NK-92 treated with Interleukin-12 subunit alpha and Interleukin-12 subunit beta, amount 100 ng/mL, for 24 hours (cell line): ENCODE data around the gene DLL1.
"Not testable (repeated sequence)": the region's sequence is repeated elsewhere in the genome, so short reads cannot be mapped to it uniquely, and the experiment has no call there.

ENCODE experiments used
- DNase-seq: peaks from one replicate; lab custom pipeline; 2025; lab: John Stamatoyannopoulos, UW

DLL1 gene, protein sequence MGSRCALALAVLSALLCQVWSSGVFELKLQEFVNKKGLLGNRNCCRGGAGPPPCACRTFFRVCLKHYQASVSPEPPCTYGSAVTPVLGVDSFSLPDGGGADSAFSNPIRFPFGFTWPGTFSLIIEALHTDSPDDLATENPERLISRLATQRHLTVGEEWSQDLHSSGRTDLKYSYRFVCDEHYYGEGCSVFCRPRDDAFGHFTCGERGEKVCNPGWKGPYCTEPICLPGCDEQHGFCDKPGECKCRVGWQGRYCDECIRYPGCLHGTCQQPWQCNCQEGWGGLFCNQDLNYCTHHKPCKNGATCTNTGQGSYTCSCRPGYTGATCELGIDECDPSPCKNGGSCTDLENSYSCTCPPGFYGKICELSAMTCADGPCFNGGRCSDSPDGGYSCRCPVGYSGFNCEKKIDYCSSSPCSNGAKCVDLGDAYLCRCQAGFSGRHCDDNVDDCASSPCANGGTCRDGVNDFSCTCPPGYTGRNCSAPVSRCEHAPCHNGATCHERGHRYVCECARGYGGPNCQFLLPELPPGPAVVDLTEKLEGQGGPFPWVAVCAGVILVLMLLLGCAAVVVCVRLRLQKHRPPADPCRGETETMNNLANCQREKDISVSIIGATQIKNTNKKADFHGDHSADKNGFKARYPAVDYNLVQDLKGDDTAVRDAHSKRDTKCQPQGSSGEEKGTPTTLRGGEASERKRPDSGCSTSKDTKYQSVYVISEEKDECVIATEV

DNA sequence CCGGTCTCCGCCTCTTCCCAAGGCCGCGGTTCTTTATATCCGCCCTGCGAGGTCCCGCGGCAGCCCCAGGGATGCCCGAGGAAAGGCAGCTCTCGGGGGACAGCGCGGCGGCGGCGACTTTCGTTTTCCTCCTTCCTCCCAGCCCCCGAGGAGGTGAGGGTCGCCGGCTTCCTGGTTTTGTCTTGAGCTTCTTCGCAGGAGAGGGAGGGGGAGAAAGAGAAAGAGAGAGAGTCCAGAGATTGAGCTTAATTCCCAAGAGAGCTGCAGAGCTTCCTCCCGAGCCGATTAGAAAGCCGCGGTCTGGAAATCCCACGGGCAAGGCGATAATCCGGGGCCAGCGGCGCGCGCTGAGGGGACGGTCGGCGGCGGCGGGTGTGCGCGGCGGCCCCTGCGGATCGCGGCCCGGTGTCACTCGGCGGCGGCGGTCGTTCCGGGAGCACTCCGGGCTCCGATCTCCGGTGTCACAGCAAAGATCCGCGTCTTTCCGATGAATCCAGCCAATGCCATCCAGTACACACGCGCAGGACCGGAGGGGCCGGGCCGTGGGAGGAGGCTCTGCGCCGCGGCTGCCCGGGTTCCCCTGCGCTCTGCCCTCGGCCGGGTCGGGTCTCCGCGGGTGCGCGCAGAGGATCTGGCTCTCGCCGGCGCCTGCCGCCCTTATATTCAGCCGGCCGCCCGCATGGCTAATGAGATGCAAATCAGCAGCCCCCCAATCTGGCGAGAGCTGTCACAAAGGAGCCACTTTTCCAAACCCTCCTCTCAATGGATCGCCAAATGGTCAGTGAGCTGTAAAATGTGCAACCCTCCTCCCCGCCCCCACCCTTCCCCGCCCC is at the start of gene DLL1:
DLL1 (minus strand) TSS at position 783 of the 833 bp plus-strand sequence. CDS start 939 bp downstream, outside the sequence.
- no peak for DNase-seq

DNA sequence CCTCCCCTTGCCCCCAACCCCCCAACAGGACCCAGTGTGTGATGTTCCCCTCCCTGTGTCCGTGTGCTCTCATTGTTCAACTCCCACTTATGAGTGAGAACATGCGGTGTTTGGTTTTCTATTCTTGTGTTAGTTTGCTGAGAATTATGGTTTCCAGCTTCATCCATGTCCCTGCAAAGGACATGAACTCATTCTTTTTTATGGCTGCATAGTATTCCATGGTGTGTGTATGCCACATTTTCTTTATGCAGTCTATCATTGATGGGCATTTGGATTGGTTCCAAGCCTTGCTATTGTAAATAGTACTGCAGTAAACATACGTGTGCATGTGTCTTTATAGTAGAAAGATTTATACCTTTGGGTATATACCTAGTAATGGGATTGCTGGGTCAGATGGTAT is 44.3 kb upstream of the DLL1 start:
- not testable (repeated sequence) for DNase-seq

DNA sequence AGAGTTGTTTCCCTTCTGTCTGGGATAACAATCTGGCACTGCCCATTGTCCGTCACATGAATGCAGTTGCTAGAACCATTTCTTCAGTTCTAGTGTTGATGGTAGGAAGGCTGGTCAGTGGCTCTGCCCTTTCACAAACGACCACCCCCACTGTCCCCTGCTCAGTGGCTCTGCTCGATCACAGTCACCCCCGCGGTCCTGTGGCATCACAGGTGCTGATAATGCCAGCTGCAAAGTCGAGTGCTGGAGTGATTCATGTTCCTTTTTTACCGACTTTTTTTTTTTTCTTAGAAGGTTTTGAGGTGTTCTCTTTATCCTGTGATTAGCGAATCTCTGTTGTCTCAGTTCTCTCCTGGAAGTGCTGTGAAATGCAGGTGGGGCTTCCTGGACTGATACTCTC is 38.4 kb upstream of the DLL1 start:
- DNase-seq, result no peak

DNA sequence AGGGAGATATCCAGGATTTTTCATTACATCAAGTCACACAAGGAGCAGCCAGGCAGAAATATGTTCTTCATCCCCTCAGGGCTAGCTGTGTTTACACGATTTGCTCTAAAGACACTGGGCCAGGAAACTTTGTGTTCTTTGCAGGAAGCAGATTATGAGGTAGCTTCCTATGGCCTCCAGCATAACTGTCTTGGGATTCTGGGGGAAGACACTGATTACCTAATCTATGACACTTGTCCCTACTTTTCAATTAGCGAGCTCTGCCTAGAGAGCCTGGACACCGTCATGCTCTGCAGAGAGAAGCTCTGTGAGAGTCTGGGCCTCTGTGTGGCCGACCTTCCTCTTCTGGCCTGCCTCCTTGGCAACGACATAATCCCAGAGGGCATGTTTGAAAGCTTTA is 26.8 kb upstream of the DLL1 start:
- DNase-seq, result no peak

DNA sequence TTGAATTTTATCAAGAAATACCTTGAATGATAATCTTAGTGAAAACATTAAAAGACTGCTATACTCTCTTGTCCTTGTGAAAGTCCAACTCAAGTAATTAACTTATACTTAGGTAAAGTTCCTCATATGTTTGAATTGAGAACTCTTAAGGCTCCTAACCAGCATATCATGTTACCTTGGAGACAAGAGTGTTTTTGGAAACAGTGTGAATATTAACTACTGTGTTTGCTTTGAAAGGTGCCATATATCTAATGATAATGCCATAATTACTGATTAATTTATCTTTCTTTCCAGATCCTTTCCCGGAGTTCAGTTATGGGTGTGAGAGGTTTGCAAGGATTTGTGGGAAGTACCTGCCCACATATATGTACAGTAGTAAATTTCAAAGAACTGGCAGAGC is 26.2 kb upstream of the DLL1 start:
- no peak for DNase-seq

DNA sequence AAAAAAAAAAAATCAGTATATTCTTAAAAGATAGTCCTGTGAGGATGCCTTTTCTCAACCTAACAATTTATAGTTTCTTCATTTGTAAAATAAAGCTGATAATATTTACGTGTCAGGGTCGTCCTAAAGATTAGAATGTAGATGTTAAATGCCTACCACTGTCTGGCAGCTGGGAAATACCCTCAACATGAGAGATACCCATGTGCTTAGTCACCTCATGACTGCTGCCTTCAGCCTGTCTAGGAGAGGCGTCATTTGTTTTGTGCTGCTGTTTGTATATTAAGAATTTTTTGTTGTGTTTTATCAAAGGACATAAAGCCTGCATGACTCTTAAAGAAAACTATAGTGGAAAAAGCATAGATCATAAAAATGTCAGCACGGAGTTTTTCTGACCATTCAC is 25.2 kb upstream of the DLL1 start:
- DNase-seq, result no peak

DNA sequence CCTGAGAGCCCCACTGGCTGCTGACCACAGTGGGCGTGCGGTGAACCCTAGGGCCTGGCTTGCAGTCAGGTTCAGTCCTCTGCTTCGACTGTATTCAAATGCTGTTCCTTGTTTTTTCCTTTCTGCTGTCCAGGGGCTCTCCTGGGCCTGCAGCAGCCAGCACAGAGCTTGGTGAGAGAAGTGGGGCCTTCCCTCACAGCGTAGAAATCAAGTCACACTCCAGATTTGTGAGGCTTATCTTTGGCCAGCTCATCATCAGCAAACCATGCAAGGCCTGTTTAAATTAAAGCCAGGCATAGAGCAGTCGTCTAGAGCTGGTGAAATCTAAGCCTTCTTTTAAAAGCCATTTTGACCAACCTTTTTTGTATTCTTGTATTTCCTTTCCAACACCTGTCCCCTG is 24.1 kb upstream of the DLL1 start:
- DNase-seq, result no peak

DNA sequence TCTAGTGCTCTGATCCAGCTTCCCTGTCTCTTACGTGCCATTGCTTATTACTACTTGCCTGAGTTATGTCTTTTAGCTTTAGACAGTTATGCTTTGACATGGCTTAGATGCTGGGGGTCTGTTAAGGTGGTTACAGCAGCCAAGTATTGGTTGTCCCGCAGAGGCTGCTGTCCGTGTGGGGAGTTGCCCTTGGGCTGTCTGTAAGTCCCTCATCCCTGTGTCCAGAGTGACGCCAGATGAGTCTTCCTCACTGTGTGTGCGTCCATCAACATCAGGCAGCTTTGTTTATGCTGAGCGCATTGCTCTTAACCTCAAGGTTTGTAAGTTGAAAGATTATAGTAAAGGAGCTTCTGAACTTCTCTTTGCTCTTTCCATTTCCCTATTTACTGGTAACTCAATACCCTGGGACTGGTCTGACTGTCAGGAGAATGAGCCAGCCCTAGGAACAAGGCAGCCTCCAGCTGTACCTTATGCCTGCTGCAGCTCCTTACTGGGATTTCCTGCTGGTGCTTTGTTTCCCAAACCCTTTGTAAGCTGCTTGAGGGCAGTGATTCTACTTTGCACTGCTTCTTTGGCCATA is 22.9 kb upstream of the DLL1 start:
- no peak for DNase-seq

DNA sequence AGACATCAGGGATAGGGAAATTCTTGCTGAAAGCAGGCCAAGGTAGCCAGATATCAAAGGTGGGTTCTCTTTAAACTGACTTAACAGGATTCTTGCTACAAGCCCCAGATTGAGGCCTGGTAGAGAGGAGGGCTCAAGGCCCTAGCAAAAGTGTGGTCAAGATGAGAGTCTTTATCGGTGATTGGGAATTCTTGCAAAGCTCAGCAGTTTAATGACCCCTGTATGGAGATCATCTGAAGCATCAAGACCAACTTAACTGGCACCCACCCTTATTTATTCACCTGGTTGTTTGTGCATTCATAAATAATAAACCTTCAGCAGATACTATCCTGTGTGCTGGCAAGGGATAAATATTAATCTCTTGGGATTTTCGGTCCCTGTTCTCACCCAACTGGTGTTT is 22.0 kb upstream of the DLL1 start:
- no peak for DNase-seq

DNA sequence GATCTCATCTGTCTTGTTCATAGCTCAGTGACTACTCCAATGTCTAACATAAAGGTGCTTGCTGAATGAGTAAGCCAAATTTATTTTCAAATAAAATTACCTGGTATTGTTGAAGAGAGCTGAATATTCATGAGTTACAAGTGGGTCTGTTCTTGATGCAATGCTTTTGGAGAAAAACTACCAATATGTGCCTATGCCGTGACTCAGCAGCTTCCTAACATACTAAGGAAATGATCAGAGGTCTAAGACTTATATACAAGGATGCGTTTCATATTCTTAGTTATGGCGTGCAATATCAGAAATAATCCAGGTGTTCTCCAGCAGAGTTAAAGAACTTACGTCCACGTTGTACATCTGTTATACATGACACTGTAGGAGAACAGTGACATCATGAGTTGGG is 20.8 kb upstream of the DLL1 start:
- no peak for DNase-seq

DNA sequence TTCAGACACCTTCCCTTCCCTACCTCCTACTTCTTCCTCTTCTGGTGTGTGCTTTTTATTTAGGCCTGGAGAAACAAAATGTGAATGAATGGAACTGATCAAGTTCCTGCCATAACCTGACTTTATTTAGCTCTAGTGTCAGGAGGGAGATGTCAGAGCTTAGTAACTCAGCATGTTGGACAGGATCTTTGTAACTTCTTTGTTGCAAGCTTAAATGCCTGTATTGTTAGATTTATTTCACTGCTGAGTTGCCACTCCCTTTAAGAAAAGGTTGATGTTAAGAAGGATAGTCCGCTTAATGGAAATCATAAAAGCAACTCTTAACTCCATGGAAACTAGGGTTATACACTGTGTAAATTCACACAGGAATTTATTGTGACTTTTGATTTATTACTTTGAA is 17.9 kb upstream of the DLL1 start:
- DNase-seq, result no peak

DNA sequence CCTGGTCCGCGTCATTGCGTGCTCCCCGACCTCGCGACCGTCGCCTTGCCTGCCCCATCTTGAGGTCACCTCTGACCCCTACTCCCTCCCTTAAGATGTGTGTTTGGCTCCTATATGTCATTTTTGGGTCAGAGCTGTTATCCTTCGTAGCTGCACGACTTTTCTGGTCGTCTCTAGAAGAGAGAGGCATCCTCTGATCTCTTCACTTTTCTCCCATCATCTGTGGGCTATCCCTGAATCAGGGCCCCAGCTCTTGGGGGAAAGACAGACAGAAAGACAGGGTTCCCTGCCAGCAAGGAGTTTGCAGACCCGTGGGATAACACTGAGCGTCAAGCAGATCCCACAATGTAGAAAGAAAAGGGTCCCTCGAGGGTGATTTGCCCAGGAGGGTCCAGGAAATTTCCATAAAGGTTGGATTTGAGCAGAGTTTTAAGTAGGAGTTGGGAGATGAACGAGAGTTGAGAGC is 16.2 kb upstream of the DLL1 start:
- DNase-seq, result no peak

DNA sequence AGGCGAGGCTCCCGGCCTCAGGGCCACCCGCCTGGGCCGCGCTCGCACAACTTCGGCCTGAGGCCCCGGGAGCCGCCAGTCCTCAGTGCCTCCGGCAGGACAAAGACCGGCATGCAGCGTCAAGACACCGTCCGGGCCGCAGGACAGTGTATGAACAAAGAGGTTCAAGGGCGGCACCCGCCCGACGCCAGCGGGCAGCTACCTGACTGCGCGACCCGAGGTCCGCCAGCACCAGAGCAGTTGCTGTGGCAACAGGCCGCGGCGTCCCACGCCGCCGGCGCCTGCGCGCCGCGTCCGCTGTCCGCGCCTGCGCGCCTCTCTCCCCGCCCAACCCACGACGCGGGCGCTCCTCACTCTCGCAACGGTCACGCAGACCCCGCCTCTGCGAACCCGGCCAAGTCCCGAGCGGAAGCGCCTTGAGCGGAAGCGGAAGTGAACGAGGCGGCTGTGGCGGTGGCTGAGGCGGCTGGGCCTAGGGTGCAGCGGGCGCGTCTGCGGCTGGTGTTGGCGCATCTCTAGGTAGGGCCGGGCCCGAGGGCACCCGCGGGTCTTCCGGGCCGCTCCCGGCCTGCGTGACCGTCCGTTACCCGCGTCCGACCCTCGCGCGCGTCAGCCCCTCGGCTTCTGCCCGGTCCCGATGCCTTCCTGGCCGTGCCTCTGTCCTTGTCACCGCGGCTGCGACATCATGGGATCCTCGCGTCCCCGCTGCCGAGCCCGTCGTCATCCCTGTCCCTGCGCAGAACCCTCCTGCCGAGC is 15.6 kb upstream of the DLL1 start, which contains the start of gene FAM120B:
FAM120B (plus strand) TSS at position 435 of the 756 bp plus-strand sequence. CDS start 10,633 bp downstream, outside the sequence.
- peak; percentile 94 for DNase-seq

DNA sequence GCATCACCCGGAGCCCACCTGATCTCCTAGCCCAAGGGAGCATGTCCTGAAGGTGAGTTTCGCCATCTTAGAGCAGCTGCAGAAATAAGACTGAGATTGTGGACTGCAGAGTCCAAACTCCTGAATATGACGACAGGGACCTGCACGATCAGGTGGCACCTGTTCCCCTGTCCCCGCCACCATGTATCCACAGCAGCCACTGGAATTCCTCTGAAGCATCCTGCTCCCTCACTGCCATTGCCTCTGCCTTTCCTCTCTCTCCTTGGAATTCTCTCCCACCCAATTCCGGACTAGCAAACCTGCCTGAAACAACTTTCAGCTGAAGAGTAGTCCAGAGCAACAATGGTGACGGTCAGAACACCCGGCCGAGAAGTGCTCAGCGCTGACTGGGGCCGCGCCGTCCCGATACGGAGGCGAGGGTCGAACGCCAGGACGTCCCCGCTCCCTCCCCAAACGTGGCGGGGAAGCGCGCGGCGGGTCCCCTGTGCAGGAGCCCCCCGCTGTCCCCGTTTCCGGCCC is 15.0 kb upstream of the DLL1 start:
- DNase-seq, result no peak

DNA sequence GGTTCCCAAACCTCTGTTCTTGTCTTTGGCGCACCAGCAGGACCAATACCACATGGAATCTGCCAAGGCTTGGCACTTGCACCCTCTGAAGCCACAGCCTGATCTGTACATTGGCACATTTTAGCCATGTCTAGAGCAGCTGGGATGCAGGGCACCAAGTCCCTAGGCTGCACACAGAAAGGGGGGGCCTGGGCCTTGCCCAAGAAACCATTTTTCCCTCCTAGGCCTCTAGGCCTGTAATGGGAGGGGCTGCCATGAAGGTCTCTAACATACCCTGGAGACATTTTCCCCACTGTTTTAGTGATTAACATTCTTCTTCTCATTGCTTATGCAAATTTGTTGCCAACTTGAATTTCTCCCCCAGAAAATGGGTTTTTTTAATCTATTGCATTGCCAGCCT is 10.3 kb upstream of the DLL1 start:
- DNase-seq, result no peak

DNA sequence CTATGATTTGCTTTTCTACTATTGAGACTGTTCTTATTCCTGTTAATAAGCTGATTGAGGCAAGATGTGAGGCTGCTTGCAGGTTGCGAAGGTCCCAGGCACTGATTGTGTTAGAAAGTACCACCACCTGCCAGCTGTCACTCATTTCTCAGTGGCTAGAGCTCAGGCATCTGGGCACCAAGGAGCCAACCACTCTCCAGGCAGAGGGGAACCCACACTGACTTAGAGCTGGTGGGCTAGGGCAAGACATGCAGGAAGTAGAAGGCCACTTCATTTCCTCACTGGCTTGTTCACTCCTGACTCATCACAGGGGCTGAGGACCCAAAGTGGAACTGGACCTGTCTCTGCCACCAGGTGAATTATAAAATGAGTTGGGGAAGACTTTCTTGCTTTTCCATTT is 7.8 kb upstream of the DLL1 start:
- peak; percentile 46 for DNase-seq

DNA sequence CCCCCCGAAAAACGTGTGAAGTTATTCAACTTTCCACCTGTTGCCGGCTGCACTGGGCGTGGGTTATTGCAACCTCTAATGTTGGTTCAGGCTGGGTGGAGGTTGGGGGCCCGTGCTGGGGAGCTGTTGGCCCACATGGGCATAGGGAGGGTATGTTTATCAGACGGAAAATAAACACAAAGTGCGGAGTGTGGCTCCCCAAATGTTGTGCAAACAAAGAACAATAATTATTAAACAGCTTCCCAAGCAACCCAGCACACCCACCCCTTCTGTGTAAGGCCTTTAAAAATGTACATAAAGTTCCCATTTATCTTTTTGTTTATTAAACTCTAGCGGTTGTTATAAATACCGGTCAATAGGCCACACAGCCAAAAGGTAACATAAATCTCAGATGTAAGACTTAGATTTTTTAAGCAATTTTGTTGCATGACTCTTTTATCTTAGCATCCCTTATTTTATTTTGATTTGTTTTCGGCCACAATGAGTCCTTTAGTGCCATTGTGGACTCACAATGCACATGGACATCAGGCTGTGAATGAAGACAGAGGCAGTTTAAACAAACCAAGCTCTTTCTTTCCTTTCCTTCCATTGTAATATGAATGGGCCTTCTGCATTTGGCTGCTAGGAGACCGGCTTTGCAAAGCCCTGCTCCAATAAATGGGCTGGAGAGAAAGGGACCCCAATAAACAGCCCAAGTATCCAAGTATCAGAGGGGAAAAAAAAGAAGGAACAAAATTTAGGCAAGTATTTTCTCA is 6.9 kb upstream of the DLL1 start:
- no peak for DNase-seq

DNA sequence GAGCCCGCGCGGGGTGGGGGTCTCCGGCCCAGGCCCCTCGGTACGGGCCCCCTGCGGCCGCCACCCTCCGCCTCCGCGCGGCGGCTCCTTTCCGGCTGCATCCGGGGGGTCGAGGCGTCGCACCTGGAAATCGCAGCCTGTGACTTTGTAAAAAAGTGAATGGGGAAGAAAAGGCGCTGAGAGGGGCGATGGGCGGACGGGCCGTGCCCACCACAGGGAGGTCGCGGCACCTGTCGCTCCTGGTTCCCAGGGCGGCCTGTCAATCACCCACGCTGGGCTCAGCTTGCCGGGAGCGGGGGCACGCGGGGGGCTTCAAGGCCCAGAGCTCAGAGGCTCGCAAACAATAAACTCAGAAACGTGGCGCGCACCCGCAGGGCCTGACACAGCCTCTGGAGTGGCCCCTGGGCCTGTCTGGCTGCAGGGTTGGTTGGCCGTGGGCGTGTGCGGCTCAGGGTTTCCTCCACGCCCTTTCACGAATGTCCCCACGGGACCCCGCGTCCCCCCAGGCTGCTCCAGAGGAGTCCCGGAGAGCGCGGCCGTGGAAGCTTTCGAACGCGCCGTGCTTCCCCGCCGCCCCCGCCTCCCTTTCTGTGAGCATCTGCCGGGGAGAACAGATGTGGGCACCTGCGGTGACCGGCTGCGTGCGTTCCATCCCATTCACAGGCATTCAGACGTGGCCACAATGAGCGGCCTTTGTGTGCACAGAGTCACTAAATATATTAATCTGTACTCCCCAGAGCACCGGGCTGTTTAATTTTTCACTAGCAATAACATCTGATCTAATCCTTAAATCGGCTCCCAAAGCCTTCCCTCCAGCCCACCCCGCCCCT is 6.1 kb upstream of the DLL1 start:
- no peak for DNase-seq

DNA sequence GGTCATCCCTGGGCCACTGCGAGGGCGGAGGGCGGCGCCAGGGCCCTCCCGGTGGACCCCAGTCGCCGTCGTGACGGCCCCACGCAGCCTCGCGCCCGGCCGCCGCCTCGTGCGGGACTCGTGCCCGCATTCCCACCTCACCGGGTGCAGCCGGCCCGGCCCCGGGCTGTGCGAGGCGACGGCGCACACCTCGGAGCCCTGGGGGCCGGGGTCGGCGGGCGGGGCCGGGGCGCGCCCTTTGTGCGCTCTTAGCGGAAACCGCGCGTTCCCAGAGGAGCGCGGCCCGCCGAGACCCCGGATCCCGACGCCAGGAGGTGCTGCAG is 5.5 kb upstream of the DLL1 start:
- no peak for DNase-seq
